Measurements from ENCODE around the gene KANSL1.

DNA sequence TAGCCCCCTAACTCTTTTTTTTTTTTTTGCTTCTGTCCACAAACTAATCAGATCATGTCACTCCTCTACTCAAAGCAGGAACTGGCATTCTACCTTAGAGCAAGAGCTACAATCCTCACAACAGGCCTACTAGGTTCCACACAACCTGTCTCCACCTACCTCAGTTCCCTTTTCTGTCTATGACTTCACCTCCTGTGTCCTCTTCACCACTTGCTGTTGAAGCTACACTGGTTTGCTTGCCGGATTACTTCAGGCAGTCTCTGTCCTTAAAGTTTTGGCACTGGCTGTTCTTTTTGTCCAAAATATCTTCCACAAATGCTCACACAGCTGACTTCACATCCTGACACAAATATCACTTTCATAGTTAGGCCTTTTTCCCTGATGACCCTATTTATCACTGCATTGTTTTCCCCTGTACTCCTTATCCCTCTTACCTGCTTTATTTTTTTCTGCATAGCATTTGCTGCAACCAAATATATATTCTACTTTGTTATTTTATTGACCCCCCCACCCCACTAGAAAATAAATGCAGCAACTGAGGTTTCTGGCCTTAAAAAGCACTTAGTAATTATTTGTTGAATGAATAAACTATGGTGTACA, 72.0 kb downstream of the KANSL1 start:
- TF ChIP-seq, protein P1, sequence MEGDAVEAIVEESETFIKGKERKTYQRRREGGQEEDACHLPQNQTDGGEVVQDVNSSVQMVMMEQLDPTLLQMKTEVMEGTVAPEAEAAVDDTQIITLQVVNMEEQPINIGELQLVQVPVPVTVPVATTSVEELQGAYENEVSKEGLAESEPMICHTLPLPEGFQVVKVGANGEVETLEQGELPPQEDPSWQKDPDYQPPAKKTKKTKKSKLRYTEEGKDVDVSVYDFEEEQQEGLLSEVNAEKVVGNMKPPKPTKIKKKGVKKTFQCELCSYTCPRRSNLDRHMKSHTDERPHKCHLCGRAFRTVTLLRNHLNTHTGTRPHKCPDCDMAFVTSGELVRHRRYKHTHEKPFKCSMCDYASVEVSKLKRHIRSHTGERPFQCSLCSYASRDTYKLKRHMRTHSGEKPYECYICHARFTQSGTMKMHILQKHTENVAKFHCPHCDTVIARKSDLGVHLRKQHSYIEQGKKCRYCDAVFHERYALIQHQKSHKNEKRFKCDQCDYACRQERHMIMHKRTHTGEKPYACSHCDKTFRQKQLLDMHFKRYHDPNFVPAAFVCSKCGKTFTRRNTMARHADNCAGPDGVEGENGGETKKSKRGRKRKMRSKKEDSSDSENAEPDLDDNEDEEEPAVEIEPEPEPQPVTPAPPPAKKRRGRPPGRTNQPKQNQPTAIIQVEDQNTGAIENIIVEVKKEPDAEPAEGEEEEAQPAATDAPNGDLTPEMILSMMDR (IDR thresholded peaks at IDR 0.05) = no peak
- TF ChIP-seq TCF7L2 (IDR thresholded peaks at IDR 0.05; ENCODE audit: low read depth, low read length) (no peak), POLR2AphosphoS5 (IDR thresholded peaks at IDR 0.05; ENCODE audit: low read depth, low read length) (no peak), REST (IDR thresholded peaks at IDR 0.05; ENCODE audit: insufficient read depth in 1 of 2, low read depth in 2 of 2, low read length in 1 of 2) (no peak)
